HG03354 (cell line): Measurements from ENCODE around the gene ZC3H18.

Experiments used
- ATAC-seq: cut with Tn5 transposase; IDR thresholded peaks from one replicate; pipeline ENCODE4 v1.9.1; 2021; ENCODE audit warnings: mild to moderate bottlenecking; ENCODE audit not compliant: unreplicated experiment, poor library complexity, severe bottlenecking

Gene ZC3H18

GRCh38 chr16:88633684-88634140, 63.5 kb downstream of the ZC3H18 start:
- peak; percentile 35 for ATAC-seq

GRCh38 chr16:88634141-88634993, 64.2 kb downstream of the ZC3H18 start:
- peak; percentile 60 for ATAC-seq

- no peak for ATAC-seq
These were observed 64.9 kb downstream of the ZC3H18 start for GRCh38 chr16:88634994-88635670.

GRCh38 chr16:88635671-88636319, 65.6 kb downstream of the ZC3H18 start:
- ATAC-seq, result no peak

GRCh38 chr16:88636488-88637265, 66.5 kb downstream of the ZC3H18 start:
- no peak for ATAC-seq

GRCh38 chr16:88638323-88639230, 68.4 kb downstream of the ZC3H18 start, which contains the start of gene IL17C:
TSS of gene IL17C (plus strand) at chr16:88638572. CDS start at chr16:88638642, 70 bp downstream.
- ATAC-seq, result no peak

- ATAC-seq, result no peak
These were observed 69.2 kb downstream of the ZC3H18 start for GRCh38 chr16:88639231-88640038.

GRCh38 chr16:88640039-88640495, 69.9 kb downstream of the ZC3H18 start:
- ATAC-seq, result no peak

- no peak for ATAC-seq
These were observed 70.5 kb downstream of the ZC3H18 start for GRCh38 chr16:88640498-88641247.

GRCh38 chr16:88642881-88643643, 72.9 kb downstream of the ZC3H18 start:
- ATAC-seq, result no peak

- no peak for ATAC-seq
These were observed 73.4 kb downstream of the ZC3H18 start for GRCh38 chr16:88643644-88643932.

GRCh38 chr16:88645455-88645854, 75.3 kb downstream of the ZC3H18 start:
- ATAC-seq, result no peak

- ATAC-seq, result no peak
These were observed 75.7 kb downstream of the ZC3H18 start for GRCh38 chr16:88645941-88646340.

GRCh38 chr16:88646345-88647034, 76.3 kb downstream of the ZC3H18 start:
- ATAC-seq, result no peak

- ATAC-seq, result no peak
These were observed 77.2 kb downstream of the ZC3H18 start for GRCh38 chr16:88647178-88648070.
